GM12878 (cell line): ENCODE measurements around the gene UTP20. TPM values are rescaled to one million over a fixed set of nuclear protein-coding genes. Genes with fewer than 3 reads are reported as not detected.

Source experiments
- ATAC-seq: fragments of 200-7000 bp; cut with Tn5 transposase; 3 replicates; pipeline ENCODE4 v1.9.1; 2020; ENCODE audit warnings: mild to moderate bottlenecking, moderate library complexity
- BruUV-seq: library from RNA; stranded (reverse); fragments of 400-500 nt; replicated peaks from 2 replicates; lab custom pipeline; 2021; lab: Mats Ljungman, UMichigan
- CTCF ChIA-PET: fragments of 300-600 bp; sonication (Branson Sonifier 250); formaldehyde crosslinking; extraction: SDS; loops from one replicate; lab custom pipeline; 2021; ENCODE audit warnings: inconsistent platforms; lab: Yijun Ruan, JAX
- POLR2A ChIA-PET: fragments of 350-600 bp; formaldehyde crosslinking; extraction: SDS; loops from one replicate; lab custom pipeline; 2021; ENCODE audit warnings: inconsistent platforms; lab: Charles Lee
- RAD21 ChIA-PET: fragments of 300-600 bp; sonication (Branson Sonifier 250); formaldehyde crosslinking; loops from one replicate; lab custom pipeline; 2023; ENCODE audit warnings: antibody characterized with exemption; ENCODE audit not compliant: unreplicated experiment; lab: Charles Lee
- SMC1A ChIA-PET: fragments of 300-600 bp; sonication (Branson Sonifier 250); formaldehyde crosslinking; loops from one replicate; lab custom pipeline; 2023; ENCODE audit not compliant: unreplicated experiment, uncharacterized antibody; lab: Charles Lee
- DNase-seq: peaks from one replicate; pipeline ENCODE4 v3.0.0-alpha.2; 2011; ENCODE audit warnings: low read depth, low spot score
- FAIRE-seq: peaks from 3 replicates; lab custom pipeline; 2011; peaks lifted over from hg19 to GRCh38; lab: Jason Lieb, UNC
- H2AFZ ChIP-seq: 2 replicates; pipeline ENCODE4 v1.6.0; 2011; ENCODE audit warnings: low read depth, low read length, control low read depth; ENCODE audit not compliant: control insufficient read depth
- H3K27ac ChIP-seq: 2 replicates; pipeline ENCODE4 v1.5.1; 2011; ENCODE audit warnings: control low read depth; ENCODE audit not compliant: control insufficient read depth, insufficient read depth
- H3K27me3 ChIP-seq, 2 experiments: replicated peaks in 1 of 2; 2 replicates each; pipeline versions ENCODE4 v1.6.0 to v1.6.1; 2011; ENCODE audit warnings: low read length in 1 of 2; ENCODE audit not compliant: control insufficient read depth in 2 of 2, insufficient read depth in 2 of 2
- H3K36me3 ChIP-seq, 2 experiments: 2 replicates each; pipeline ENCODE4 v1.5.1; 2011; ENCODE audit warnings: low read length in 1 of 2; ENCODE audit not compliant: control insufficient read depth in 2 of 2, insufficient read depth in 2 of 2
- H3K4me1 ChIP-seq: 2 replicates; pipeline ENCODE4 v1.6.1; 2011; ENCODE audit warnings: mild to moderate bottlenecking, low read length, moderate library complexity, mixed read lengths; ENCODE audit not compliant: control insufficient read depth, insufficient read depth
- H3K4me2 ChIP-seq: 2 replicates; pipeline ENCODE4 v1.6.0; 2011; ENCODE audit warnings: control low read depth; ENCODE audit not compliant: control insufficient read depth, insufficient read depth
- H3K4me3 ChIP-seq: fragments of 200-600 bp; sonication (generic); 2 replicates; pipeline ENCODE4 v1.5.1; 2016
- H3K79me2 ChIP-seq: 2 replicates; pipeline ENCODE4 v1.6.0; 2011; ENCODE audit warnings: low read length; ENCODE audit not compliant: control insufficient read depth, insufficient read depth
- H3K9ac ChIP-seq: 2 replicates; pipeline ENCODE4 v1.8.0; 2011; ENCODE audit warnings: low read length, control low read depth, mixed read lengths; ENCODE audit not compliant: control insufficient read depth, insufficient read depth
- H3K9me3 ChIP-seq: replicated peaks from 3 replicates; pipeline ENCODE4 v1.5.1; 2011; ENCODE audit warnings: mild to moderate bottlenecking, low read length; ENCODE audit not compliant: control insufficient read depth, insufficient read depth
- H4K20me1 ChIP-seq: 2 replicates; pipeline ENCODE4 v1.6.0; 2011; ENCODE audit not compliant: control insufficient read depth, insufficient read depth
- SMAD1 ChIP-seq: fragments of 450-650 bp; IDR thresholded peaks from 2 replicates; pipeline ENCODE4 v1.6.1; 2018; ENCODE audit warnings: mild to moderate bottlenecking, low read depth; ENCODE audit not compliant: partially characterized antibody
- TBL1XR1 ChIP-seq: IDR thresholded peaks from 2 replicates; pipeline ENCODE4 v1.6.1; 2012; ENCODE audit warnings: low read depth, low read length, improper control_type of control experiment
- ZZZ3 ChIP-seq: IDR thresholded peaks from 2 replicates; pipeline ENCODE4 v1.6.1; 2011; ENCODE audit warnings: low read depth; ENCODE audit not compliant: control insufficient read depth, insufficient read length
- WGBS: methylation state at CpG from one replicate; pipeline ENCODE4 v1.1.6; 2016; ENCODE audit warnings: low lambda C conversion rate; ENCODE audit not compliant: insufficient replicate concordance, insufficient coverage; ENCODE audit errors: missing lambda C conversion rate; 5-methylcytosine and 5-hydroxymethylcytosine counted together
- in situ Hi-C: fragments of 300-500 bp; cut with MboI; formaldehyde crosslinking; loops from 9 replicates; pipeline ENCODE4 v1.14.3; 2018; ENCODE audit warnings: mixed read lengths
- intact Hi-C: fragments of 100-400 bp; cut with micrococcal nuclease; formaldehyde crosslinking; loops from one replicate; pipeline ENCODE4 v1.14.2; 2022; ENCODE audit not compliant: unreplicated experiment
- polyA plus RNA-seq, 11 experiments: library from polyadenylated mRNA; depleted of rRNA in 4 of 11; unstranded in 6 of 11; stranded (reverse) in 5 of 11; fragments of >200 nt; fragmentation: Nextera tagmentation in 4 of 11; fragmentation: Illumina TruSeq in 1 of 11; extraction: Ambion mirVana in 4 of 11; extraction: Trizol in 1 of 11; gene quantifications; 1 replicate in 1 of 11; 2 replicates in 10 of 11; pipeline versions ENCODE4 v1.2.1 to v1.2.3, GENCODE V29; 2011 to 2016; ENCODE audit warnings: inconsistent platforms in 2 of 11, missing spikeins in 2 of 11, low read depth in 1 of 11
- total RNA-seq, 4 experiments: library from RNA; depleted of rRNA in 3 of 4; stranded (reverse); fragments of >200 nt in 3 of 4; fragmentation: Illumina TruSeq in 1 of 4; extraction: Trizol in 1 of 4; gene quantifications; 2 replicates each; pipeline versions ENCODE4 v1.2.1 to v1.2.3, GENCODE V29; 2013 to 2021
- TF ChIP-seq, protein P1 (sequence below): IDR thresholded peaks from 2 replicates; pipeline ENCODE4 v1.6.1; 2012; ENCODE audit warnings: mild to moderate bottlenecking, low read depth, low read length

Gene UTP20
- total and polyA plus RNA-seq, 10 of the 15 experiments (the other 5 are each of a cell fraction or from before 2014, with no cell fraction given): 3.6 to 25.6 (median 16.7) TPM

DNA sequence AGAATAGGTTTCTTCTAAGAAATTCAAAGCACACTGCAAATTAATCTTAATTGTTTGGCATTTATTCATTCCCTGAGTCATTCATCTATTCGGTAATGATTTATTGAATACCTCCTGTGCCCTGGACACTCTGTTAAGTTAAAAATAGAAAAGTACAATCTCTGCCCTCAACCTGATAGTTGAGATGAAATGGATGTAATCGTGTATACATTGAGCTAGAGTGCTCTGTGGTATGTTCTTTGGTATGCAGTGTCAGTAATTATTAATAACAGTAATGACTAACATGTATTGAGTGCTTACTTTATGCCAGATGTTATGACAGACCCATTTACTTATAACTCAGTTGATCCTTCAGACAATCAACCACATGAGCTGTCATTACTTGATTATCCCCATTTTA lies 47.6 kb downstream of the UTP20 start:
- 66% methylated on average over 2 of the region's 2 CpGs for WGBS
- Histone ChIP-seq H2AFZ (no peak overlapping the region), H3K4me3 (no peak overlapping the region), H3K27ac (no peak overlapping the region), H3K4me2 (no peak overlapping the region), H3K9me3 (no peaks in the 10 kb centered on the region), H3K27me3 (no peaks in the 10 kb centered on the region), H3K9ac (no peak overlapping the region), H3K36me3 (peaks cover 0 to 15% of the 10 kb centered on the region in 2 experiments; a peak in 3 of 4 replicates), H3K4me1 (no peaks in the 10 kb centered on the region), H4K20me1 (no peaks in the 10 kb centered on the region), H3K79me2 (no peaks in the 10 kb centered on the region)
- BruUV-seq: no TSS peak
- TF ChIP-seq TBL1XR1 (no peak), ZZZ3 (no peak), SMAD1 (no peak)
- TF ChIP-seq, protein P1, sequence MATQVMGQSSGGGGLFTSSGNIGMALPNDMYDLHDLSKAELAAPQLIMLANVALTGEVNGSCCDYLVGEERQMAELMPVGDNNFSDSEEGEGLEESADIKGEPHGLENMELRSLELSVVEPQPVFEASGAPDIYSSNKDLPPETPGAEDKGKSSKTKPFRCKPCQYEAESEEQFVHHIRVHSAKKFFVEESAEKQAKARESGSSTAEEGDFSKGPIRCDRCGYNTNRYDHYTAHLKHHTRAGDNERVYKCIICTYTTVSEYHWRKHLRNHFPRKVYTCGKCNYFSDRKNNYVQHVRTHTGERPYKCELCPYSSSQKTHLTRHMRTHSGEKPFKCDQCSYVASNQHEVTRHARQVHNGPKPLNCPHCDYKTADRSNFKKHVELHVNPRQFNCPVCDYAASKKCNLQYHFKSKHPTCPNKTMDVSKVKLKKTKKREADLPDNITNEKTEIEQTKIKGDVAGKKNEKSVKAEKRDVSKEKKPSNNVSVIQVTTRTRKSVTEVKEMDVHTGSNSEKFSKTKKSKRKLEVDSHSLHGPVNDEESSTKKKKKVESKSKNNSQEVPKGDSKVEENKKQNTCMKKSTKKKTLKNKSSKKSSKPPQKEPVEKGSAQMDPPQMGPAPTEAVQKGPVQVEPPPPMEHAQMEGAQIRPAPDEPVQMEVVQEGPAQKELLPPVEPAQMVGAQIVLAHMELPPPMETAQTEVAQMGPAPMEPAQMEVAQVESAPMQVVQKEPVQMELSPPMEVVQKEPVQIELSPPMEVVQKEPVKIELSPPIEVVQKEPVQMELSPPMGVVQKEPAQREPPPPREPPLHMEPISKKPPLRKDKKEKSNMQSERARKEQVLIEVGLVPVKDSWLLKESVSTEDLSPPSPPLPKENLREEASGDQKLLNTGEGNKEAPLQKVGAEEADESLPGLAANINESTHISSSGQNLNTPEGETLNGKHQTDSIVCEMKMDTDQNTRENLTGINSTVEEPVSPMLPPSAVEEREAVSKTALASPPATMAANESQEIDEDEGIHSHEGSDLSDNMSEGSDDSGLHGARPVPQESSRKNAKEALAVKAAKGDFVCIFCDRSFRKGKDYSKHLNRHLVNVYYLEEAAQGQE: no peak
- ChIA-PET SMC1A (no interaction called here), RAD21 (no interaction called here), CTCF (interaction anchor here (1.4 kb wide), 1 partner anchor 8 kb away, joined by 3 read pairs; no protein-coding TSS in a partner anchor), POLR2A (no interaction called here)
- no peak for FAIRE-seq
- no peak for ATAC-seq
- intact Hi-C loops: loop anchor here (10.0 kb wide), 1 partner anchor 153 kb away; no protein-coding TSS in a partner anchor
- in situ Hi-C loops: no loop called here
- DNase-seq: no peak
